Neural cell (in vitro differentiated cells): ENCODE results near the gene SLC4A1.

Experiments used
- EP300 ChIP-seq: fragments of 450-650 bp; conservative IDR thresholded peaks from 2 replicates; pipeline ENCODE4 v1.6.1; 2014; ENCODE audit warnings: antibody characterized with exemption, mild to moderate bottlenecking, moderate library complexity; ENCODE audit not compliant: poor library complexity, severe bottlenecking
- EZH2 ChIP-seq: fragments of 200-600, 300-800 bp; shearing (Covaris generic), sonication (generic); IDR thresholded peaks from 2 replicates; pipeline ENCODE4 v1.6.1; 2014; ENCODE audit warnings: antibody characterized with exemption, low read length, borderline replicate concordance, mild to moderate bottlenecking; ENCODE audit not compliant: insufficient read depth, poor library complexity, severe bottlenecking
- MXI1 ChIP-seq: fragments of 450-650 bp; conservative IDR thresholded peaks from 2 replicates; pipeline ENCODE4 v1.6.1; 2014; ENCODE audit warnings: antibody characterized with exemption, mild to moderate bottlenecking; ENCODE audit not compliant: poor library complexity, severe bottlenecking
- POLR2AphosphoS5 ChIP-seq: IDR thresholded peaks from 2 replicates; pipeline ENCODE4 v1.6.1; 2012
- RAD21 ChIP-seq: fragments of 450-650 bp; conservative IDR thresholded peaks from 2 replicates; pipeline ENCODE4 v1.6.1; 2014; ENCODE audit warnings: antibody characterized with exemption, mild to moderate bottlenecking, moderate library complexity
- SMC3 ChIP-seq: fragments of 450-650 bp; conservative IDR thresholded peaks from 2 replicates; pipeline ENCODE4 v1.6.1; 2014; ENCODE audit warnings: antibody characterized with exemption, mild to moderate bottlenecking, moderate library complexity; ENCODE audit not compliant: poor library complexity
- TAF1 ChIP-seq: IDR thresholded peaks from 2 replicates; pipeline ENCODE4 v1.6.1; 2012; ENCODE audit warnings: low read depth
- TF ChIP-seq, protein P1 (sequence below): fragments of 450-650 bp; IDR thresholded peaks from 2 replicates; pipeline ENCODE4 v1.5.1; 2014; ENCODE audit warnings: antibody characterized with exemption, mild to moderate bottlenecking, moderate library complexity; ENCODE audit not compliant: poor library complexity, severe bottlenecking
- TF ChIP-seq, protein P2 (sequence below): IDR thresholded peaks from 2 replicates; pipeline ENCODE4 v1.6.1; 2012; ENCODE audit warnings: borderline replicate concordance

DNA sequence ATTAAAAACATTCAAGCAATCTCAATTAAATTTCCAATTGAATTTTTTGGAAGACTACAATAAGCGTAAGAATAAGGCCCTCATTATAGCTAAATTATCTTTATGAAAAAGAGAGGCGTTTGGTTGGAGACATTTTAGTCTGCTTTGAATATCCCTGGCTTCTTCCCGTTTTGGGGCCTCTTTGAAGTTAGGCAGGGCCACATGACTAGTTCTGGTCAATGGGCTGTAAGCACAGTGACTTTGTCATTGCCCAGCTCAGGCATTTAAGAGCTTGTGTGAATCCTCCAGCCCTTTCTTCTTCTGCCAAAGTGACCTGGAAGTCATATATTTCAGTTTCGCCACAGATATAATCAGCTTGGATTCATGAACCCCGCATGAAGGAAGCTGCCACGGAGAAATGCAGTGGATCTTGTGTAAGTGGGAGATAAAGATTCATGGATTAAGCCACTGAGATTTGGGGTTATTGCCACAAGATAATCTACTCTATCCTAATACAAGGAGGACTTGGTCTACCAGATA lies 26.8 kb downstream of the SLC4A1 start:
- no peak for TF ChIP-seq SMC3
- TF ChIP-seq, protein P1, sequence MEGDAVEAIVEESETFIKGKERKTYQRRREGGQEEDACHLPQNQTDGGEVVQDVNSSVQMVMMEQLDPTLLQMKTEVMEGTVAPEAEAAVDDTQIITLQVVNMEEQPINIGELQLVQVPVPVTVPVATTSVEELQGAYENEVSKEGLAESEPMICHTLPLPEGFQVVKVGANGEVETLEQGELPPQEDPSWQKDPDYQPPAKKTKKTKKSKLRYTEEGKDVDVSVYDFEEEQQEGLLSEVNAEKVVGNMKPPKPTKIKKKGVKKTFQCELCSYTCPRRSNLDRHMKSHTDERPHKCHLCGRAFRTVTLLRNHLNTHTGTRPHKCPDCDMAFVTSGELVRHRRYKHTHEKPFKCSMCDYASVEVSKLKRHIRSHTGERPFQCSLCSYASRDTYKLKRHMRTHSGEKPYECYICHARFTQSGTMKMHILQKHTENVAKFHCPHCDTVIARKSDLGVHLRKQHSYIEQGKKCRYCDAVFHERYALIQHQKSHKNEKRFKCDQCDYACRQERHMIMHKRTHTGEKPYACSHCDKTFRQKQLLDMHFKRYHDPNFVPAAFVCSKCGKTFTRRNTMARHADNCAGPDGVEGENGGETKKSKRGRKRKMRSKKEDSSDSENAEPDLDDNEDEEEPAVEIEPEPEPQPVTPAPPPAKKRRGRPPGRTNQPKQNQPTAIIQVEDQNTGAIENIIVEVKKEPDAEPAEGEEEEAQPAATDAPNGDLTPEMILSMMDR = no peak
- TF ChIP-seq RAD21 = no peak
- no peak for TF ChIP-seq MXI1
- no peak for TF ChIP-seq POLR2AphosphoS5
- TF ChIP-seq EP300 = no peak
- TF ChIP-seq TAF1 = no peak
- no peak for TF ChIP-seq EZH2
- TF ChIP-seq, protein P2, sequence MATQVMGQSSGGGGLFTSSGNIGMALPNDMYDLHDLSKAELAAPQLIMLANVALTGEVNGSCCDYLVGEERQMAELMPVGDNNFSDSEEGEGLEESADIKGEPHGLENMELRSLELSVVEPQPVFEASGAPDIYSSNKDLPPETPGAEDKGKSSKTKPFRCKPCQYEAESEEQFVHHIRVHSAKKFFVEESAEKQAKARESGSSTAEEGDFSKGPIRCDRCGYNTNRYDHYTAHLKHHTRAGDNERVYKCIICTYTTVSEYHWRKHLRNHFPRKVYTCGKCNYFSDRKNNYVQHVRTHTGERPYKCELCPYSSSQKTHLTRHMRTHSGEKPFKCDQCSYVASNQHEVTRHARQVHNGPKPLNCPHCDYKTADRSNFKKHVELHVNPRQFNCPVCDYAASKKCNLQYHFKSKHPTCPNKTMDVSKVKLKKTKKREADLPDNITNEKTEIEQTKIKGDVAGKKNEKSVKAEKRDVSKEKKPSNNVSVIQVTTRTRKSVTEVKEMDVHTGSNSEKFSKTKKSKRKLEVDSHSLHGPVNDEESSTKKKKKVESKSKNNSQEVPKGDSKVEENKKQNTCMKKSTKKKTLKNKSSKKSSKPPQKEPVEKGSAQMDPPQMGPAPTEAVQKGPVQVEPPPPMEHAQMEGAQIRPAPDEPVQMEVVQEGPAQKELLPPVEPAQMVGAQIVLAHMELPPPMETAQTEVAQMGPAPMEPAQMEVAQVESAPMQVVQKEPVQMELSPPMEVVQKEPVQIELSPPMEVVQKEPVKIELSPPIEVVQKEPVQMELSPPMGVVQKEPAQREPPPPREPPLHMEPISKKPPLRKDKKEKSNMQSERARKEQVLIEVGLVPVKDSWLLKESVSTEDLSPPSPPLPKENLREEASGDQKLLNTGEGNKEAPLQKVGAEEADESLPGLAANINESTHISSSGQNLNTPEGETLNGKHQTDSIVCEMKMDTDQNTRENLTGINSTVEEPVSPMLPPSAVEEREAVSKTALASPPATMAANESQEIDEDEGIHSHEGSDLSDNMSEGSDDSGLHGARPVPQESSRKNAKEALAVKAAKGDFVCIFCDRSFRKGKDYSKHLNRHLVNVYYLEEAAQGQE = no peak
